PC-3 (cell line): Measurements from ENCODE around the gene TIAM1. TPM values are rescaled to one million over a fixed set of nuclear protein-coding genes. Genes with fewer than 3 reads are reported as not detected.

Source experiments
- ATAC-seq: fragments of 200-7000 bp; cut with Tn5 transposase; 2 replicates; pipeline ENCODE4 v1.9.1; 2020; ENCODE audit warnings: mild to moderate bottlenecking, moderate library complexity
- BruUV-seq: library from RNA; stranded (reverse); fragments of 400-500 nt; replicated peaks from 2 replicates; lab custom pipeline; 2021; lab: Mats Ljungman, UMichigan
- CTCF ChIA-PET: fragments of 300-600 bp; sonication (Branson Sonifier 250); formaldehyde crosslinking; loops from one replicate; lab custom pipeline; 2022; ENCODE audit warnings: antibody characterized with exemption; lab: Charles Lee
- POLR2A ChIA-PET: fragments of 300-600 bp; sonication (Branson Sonifier 250); formaldehyde crosslinking; loops from one replicate; lab custom pipeline; 2022; ENCODE audit warnings: antibody characterized with exemption; ENCODE audit not compliant: unreplicated experiment; lab: Charles Lee
- DNase-seq: peaks from one replicate; pipeline ENCODE4 v3.0.0-alpha.2; 2015
- H2AFZ ChIP-seq: fragments of 300-600 bp; sonication (generic); 2 replicates; pipeline ENCODE4 v1.6.0; 2016; ENCODE audit warnings: antibody characterized with exemption, low read length
- H3F3A ChIP-seq: fragments of 300-600 bp; sonication (generic); one replicate; pipeline ENCODE4 v1.6.0; 2017; ENCODE audit warnings: antibody characterized with exemption, low read length, control low read depth, mild to moderate bottlenecking; ENCODE audit not compliant: unreplicated experiment
- H3K27ac ChIP-seq: fragments of 300-600 bp; sonication (generic); 2 replicates; pipeline ENCODE4 v1.5.1; 2016; ENCODE audit warnings: mild to moderate bottlenecking, low read length
- H3K27me3 ChIP-seq: fragments of 300-600 bp; sonication (generic); 2 replicates; pipeline ENCODE4 v1.6.1; 2016; ENCODE audit warnings: low read length, mixed read lengths
- H3K36me3 ChIP-seq: fragments of 300-600 bp; sonication (generic); 2 replicates; pipeline ENCODE4 v1.6.1; 2016; ENCODE audit warnings: low read depth, mixed run types, low read length, mixed read lengths
- H3K4me1 ChIP-seq: fragments of 300-600 bp; sonication (generic); 2 replicates; pipeline ENCODE4 v1.5.1; 2016; ENCODE audit warnings: low read length; ENCODE audit not compliant: insufficient read depth
- H3K4me2 ChIP-seq: fragments of 300-600 bp; sonication (generic); 2 replicates; pipeline ENCODE4 v1.6.0; 2016; ENCODE audit warnings: low read length
- H3K4me3 ChIP-seq: fragments of 300-600 bp; sonication (generic); 2 replicates; pipeline ENCODE4 v1.5.1; 2016; ENCODE audit warnings: mild to moderate bottlenecking, low read length, mixed read lengths
- H3K79me2 ChIP-seq: fragments of 300-600 bp; sonication (generic); 2 replicates; pipeline ENCODE4 v1.6.1; 2017; ENCODE audit warnings: low read length, mixed read lengths
- H3K9ac ChIP-seq: fragments of 300-600 bp; sonication (generic); 2 replicates; pipeline ENCODE4 v1.6.0; 2016; ENCODE audit warnings: mild to moderate bottlenecking, low read length
- H3K9me2 ChIP-seq: fragments of 300-600 bp; sonication (generic); replicated peaks from 2 replicates; pipeline ENCODE4 v1.6.1; 2016; ENCODE audit warnings: mixed run types, low read length, mixed read lengths
- H3K9me3 ChIP-seq: fragments of 300-600 bp; sonication (generic); 2 replicates; pipeline ENCODE4 v1.6.1; 2016; ENCODE audit warnings: low read length, mixed read lengths
- H4K20me1 ChIP-seq: fragments of 300-600 bp; sonication (generic); 2 replicates; pipeline ENCODE4 v1.6.1; 2016; ENCODE audit warnings: low read length, mixed read lengths
- EZH2 ChIP-seq: fragments of 300-600 bp; sonication (generic); IDR thresholded peaks from one replicate; pipeline ENCODE4 v1.6.1; 2017; ENCODE audit warnings: antibody characterized with exemption, mild to moderate bottlenecking, low read length; ENCODE audit not compliant: unreplicated experiment
- EZH2phosphoT487 ChIP-seq: fragments of 300-600 bp; sonication (generic); IDR thresholded peaks from 2 replicates; pipeline ENCODE4 v1.6.1; 2018; ENCODE audit warnings: mild to moderate bottlenecking, antibody characterized with exemption, low read length, borderline replicate concordance
- intact Hi-C: fragments of 100-400 bp; cut with micrococcal nuclease; formaldehyde crosslinking; loops from 2 replicates; pipeline ENCODE4 v1.9.0; 2023
- total RNA-seq: library from RNA; depleted of rRNA; stranded (reverse); fragments of >200 nt; gene quantifications from 2 replicates; pipeline ENCODE4 v1.2.3, GENCODE V29; 2014
- TF ChIP-seq, protein P1 (sequence below): fragments of 300-600 bp; sonication (generic); conservative IDR thresholded peaks from 2 replicates; pipeline ENCODE4 v1.5.1; 2017; ENCODE audit warnings: antibody characterized with exemption, low read depth, mild to moderate bottlenecking, low read length

Gene TIAM1
- total RNA-seq, 1 experiment from 2014 or later = 19.1 TPM

DNA sequence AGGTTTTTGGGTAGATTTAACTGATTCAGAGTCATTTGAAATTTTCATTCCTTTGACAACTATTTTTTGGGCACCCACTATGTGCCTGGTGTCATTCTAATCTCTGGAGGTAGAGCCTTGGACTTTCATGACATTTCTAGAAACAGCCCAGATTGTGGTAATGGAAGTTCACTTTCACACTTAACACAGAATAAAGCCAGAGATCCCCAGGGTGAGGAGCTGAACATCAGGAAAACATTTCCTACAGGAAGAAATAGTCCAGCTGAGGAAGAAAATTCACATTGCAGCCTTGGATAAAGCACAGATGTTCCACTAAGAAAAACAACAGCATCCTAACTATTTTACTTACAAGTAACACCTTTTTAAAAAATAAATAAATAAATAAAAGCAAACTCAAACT, 203.4 kb downstream of the TIAM1 start:
- ATAC-seq (no peak), DNase-seq (no peak)
- Histone ChIP-seq H3K9me2 (no peaks in the 10 kb centered on the region), H2AFZ (no peak overlapping the region), H3K79me2 (no peaks in the 10 kb centered on the region), H3K4me3 (no peak overlapping the region), H3K27ac (no peak overlapping the region), H3K27me3 (no peaks in the 10 kb centered on the region), H4K20me1 (no peaks in the 10 kb centered on the region), H3K9ac (no peak overlapping the region), H3K36me3 (no peaks in the 10 kb centered on the region), H3K4me1 (no peaks in the 10 kb centered on the region), H3F3A (no peaks in the 10 kb centered on the region), H3K4me2 (no peak overlapping the region), H3K9me3 (no peaks in the 10 kb centered on the region)
- intact Hi-C loops = no loop called here
- POLR2A ChIA-PET = no interaction called here
- CTCF ChIA-PET = interaction anchor here (0.6 kb wide), 1 partner anchor 54 kb away, joined by 3 read pairs; no protein-coding TSS in a partner anchor
- no TSS peak for BruUV-seq
- no peak for TF ChIP-seq EZH2
- TF ChIP-seq, protein P1, sequence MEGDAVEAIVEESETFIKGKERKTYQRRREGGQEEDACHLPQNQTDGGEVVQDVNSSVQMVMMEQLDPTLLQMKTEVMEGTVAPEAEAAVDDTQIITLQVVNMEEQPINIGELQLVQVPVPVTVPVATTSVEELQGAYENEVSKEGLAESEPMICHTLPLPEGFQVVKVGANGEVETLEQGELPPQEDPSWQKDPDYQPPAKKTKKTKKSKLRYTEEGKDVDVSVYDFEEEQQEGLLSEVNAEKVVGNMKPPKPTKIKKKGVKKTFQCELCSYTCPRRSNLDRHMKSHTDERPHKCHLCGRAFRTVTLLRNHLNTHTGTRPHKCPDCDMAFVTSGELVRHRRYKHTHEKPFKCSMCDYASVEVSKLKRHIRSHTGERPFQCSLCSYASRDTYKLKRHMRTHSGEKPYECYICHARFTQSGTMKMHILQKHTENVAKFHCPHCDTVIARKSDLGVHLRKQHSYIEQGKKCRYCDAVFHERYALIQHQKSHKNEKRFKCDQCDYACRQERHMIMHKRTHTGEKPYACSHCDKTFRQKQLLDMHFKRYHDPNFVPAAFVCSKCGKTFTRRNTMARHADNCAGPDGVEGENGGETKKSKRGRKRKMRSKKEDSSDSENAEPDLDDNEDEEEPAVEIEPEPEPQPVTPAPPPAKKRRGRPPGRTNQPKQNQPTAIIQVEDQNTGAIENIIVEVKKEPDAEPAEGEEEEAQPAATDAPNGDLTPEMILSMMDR = no peak
- TF ChIP-seq EZH2phosphoT487 = no peak

DNA sequence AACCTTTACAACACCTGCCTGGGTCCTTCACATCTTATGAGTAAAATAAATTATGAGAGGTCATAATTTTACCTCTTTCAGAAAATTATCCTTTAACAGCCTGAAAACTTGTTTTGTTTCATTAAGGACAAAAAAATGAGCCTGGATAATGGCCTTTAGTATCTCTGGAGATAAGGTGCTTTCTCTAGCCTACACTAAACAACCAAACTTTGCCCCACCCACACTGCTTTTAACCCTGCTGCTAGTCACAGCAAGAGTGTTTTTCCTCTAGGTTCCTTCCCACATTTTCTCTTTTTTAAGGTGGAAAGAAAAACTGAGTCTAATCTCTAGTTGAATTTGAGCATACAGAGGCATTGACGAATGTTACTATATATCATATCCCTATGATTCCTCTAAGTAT, 204.0 kb downstream of the TIAM1 start:
- H3K4me3 ChIP-seq = no peak overlapping the region
- CTCF ChIA-PET = no interaction called here
- no peaks in the 10 kb centered on the region for H3K4me1 ChIP-seq
- H3K4me2 ChIP-seq = no peak overlapping the region
- DNase-seq (no peak), ATAC-seq (no peak)
- H3K27me3 ChIP-seq = no peaks in the 10 kb centered on the region
- no peak overlapping the region for H3K9ac ChIP-seq
- no peak overlapping the region for H3K27ac ChIP-seq
- no peaks in the 10 kb centered on the region for H3F3A ChIP-seq
- no peaks in the 10 kb centered on the region for H3K9me2 ChIP-seq
- no TSS peak for BruUV-seq
- POLR2A ChIA-PET = no interaction called here
- intact Hi-C loops = no loop called here
- no peaks in the 10 kb centered on the region for H4K20me1 ChIP-seq
- H3K36me3 ChIP-seq = no peaks in the 10 kb centered on the region
- no peaks in the 10 kb centered on the region for H3K79me2 ChIP-seq
- no peaks in the 10 kb centered on the region for H3K9me3 ChIP-seq
- H2AFZ ChIP-seq = no peak overlapping the region
- TF ChIP-seq, protein P1 = no peak
- TF ChIP-seq EZH2 (no peak), EZH2phosphoT487 (no peak)

DNA sequence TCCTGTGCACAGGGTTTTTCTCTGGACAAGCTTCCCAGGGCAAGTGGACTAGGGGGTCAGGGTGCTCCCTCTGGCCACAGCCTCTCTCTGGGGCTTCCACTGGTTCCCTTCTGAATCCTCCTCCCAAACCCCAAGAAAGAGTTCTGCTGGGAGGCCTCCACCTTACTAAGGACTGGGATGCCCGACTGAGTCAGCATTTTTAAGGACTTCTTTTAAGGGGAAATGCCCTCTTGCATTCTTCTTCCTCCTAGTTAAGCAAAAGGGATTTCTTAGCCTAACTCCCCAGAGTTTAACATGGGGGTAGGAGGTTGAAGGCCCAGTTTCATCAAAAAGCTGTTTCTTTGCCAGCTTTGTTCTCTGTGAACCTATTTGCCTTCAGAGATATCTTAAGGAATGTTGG, 206.1 kb downstream of the TIAM1 start:
- Histone ChIP-seq H3K27me3 (no peaks in the 10 kb centered on the region), H3K9ac (no peak overlapping the region), H3K9me3 (no peaks in the 10 kb centered on the region), H3K4me1 (no peaks in the 10 kb centered on the region), H3K4me3 (no peak overlapping the region), H3K79me2 (no peaks in the 10 kb centered on the region), H3K4me2 (no peak overlapping the region), H3F3A (no peaks in the 10 kb centered on the region), H2AFZ (no peak overlapping the region), H3K9me2 (no peaks in the 10 kb centered on the region), H3K27ac (no peak overlapping the region), H4K20me1 (no peaks in the 10 kb centered on the region), H3K36me3 (no peaks in the 10 kb centered on the region)
- no peak for DNase-seq
- intact Hi-C loops = no loop called here
- CTCF ChIA-PET = no interaction called here
- POLR2A ChIA-PET = no interaction called here
- no peak for ATAC-seq
- BruUV-seq = no TSS peak
- TF ChIP-seq EZH2 = no peak
- TF ChIP-seq, protein P1 = no peak
- no peak for TF ChIP-seq EZH2phosphoT487
